ENCODE data around the gene NIPA2. TPM values are rescaled to one million over a fixed set of nuclear protein-coding genes. Genes with fewer than 3 reads are reported as not detected.

NIPA2 gene
- total RNA-seq, 1 experiment from 2014 or later: 97.3 TPM

DNA sequence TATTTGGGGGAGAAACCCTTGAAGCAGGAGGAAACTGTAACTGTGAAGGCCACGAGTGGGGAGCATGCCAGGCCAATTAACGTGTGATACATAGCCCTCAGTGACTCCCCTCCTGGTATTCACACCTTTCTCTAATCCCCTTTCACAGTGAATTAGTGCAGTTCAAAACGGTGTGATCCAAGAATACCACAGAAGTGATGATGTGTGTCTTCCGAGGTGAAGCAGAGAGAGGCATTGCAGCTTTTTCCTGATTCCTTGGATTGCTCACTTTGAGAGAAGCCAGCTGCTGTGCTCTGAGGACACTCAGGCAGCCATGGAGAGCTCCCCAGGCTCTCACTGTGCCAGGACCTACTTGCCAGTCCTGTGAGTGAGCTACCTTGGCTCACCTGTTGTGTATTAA is 17.3 kb downstream of the NIPA2 start:
- peaks cover 14% of the 10 kb centered on the region for H3K36me3 ChIP-seq (replicated peaks; ENCODE audit: control insufficient read depth, insufficient read depth, low read length)
- no peak for DNase-seq
- no peaks in the 10 kb centered on the region for H3K27me3 ChIP-seq (ENCODE audit: control insufficient read depth, insufficient read depth, low read length)
- H3K4me3 ChIP-seq (ENCODE audit: insufficient read depth, low read depth, low read length): no peak overlapping the region

DNA sequence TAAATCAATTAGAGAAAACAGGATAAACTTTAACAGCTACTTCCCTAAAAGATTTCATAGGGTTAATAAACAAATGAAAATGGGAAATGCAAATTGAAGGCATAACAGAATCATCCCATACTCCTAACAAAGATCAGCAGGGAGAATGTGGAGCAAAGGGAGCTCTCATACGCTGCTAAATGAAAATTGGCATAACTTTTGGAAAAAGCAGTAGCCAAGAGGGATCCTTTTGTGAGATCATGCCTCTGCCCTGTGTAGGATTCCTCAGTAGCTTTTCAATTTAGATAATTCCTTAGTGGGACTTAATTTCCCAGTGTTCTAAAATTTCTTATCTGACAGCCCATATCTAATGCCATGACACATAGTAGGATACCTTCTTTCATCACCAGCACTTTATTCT is 18.2 kb downstream of the NIPA2 start:
- Histone ChIP-seq H3K4me3 (ENCODE audit: insufficient read depth, low read depth, low read length) (no peak overlapping the region), H3K36me3 (replicated peaks; ENCODE audit: control insufficient read depth, insufficient read depth, low read length) (peaks cover 14% of the 10 kb centered on the region), H3K27me3 (ENCODE audit: control insufficient read depth, insufficient read depth, low read length) (no peaks in the 10 kb centered on the region)
- DNase-seq: no peak

DNA sequence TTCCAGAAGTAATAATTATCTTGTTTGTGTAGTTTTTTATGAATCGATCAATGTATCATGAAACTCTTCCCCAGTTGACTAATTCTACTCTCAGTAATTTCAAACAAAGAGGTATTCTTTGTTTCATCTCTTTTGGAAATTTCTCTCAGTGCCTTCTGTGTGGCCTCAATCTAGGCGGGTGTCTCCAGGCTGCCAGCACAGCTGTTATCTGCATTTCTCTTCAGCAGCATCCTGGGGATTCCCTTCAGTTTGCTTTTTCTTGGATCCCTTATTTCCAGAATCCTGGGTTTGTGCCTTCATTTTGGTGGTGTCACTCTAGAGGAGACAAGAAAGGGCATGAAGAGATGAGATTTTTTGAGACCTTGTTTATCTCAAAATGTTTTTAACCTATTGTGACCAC is 22.7 kb downstream of the NIPA2 start:
- Histone ChIP-seq H3K36me3 (replicated peaks; ENCODE audit: control insufficient read depth, insufficient read depth, low read length) (peaks cover 16% of the 10 kb centered on the region), H3K4me3 (ENCODE audit: insufficient read depth, low read depth, low read length) (no peak overlapping the region), H3K27me3 (ENCODE audit: control insufficient read depth, insufficient read depth, low read length) (no peaks in the 10 kb centered on the region)
- DNase-seq: no peak

DNA sequence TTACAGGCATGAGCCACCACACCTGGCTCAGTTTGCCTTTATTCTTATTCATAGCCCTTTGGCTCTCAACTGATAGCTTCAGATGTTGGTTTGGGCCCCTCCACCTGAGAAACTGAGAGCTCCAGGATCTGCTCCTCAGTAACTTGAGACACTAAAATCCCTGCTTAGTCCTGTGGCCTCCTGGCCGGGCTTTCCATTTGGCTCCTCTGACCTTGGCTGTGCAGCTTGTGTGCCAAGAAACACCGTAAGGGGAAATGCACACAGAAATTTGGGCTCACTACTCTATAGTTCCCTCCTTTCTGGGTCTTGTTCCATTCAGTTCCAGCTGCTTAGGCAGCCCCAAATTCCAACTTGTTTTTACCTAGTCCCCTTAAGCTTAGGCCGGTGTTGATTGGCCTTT is 24.9 kb downstream of the NIPA2 start:
- no peak for DNase-seq
- Histone ChIP-seq H3K4me3 (ENCODE audit: insufficient read depth, low read depth, low read length) (no peak overlapping the region), H3K36me3 (replicated peaks; ENCODE audit: control insufficient read depth, insufficient read depth, low read length) (peaks cover 18% of the 10 kb centered on the region), H3K27me3 (ENCODE audit: control insufficient read depth, insufficient read depth, low read length) (no peaks in the 10 kb centered on the region)

DNA sequence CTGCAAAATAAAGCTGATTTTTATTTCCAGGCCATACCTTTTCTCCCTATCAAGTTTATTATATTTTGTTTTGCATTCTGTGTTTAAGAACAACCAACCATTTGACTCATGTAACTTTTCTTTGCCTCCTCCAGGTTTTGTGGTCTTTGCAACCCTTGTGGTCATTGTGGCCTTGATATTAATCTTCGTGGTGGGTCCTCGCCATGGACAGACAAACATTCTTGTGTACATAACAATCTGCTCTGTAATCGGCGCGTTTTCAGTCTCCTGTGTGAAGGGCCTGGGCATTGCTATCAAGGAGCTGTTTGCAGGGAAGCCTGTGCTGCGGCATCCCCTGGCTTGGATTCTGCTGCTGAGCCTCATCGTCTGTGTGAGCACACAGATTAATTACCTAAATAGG is 27.6 kb downstream of the NIPA2 start:
- Histone ChIP-seq H3K4me3 (ENCODE audit: insufficient read depth, low read depth, low read length) (no peak overlapping the region), H3K27me3 (ENCODE audit: control insufficient read depth, insufficient read depth, low read length) (no peaks in the 10 kb centered on the region), H3K36me3 (replicated peaks; ENCODE audit: control insufficient read depth, insufficient read depth, low read length) (peaks cover 17% of the 10 kb centered on the region)
- no peak for DNase-seq

DNA sequence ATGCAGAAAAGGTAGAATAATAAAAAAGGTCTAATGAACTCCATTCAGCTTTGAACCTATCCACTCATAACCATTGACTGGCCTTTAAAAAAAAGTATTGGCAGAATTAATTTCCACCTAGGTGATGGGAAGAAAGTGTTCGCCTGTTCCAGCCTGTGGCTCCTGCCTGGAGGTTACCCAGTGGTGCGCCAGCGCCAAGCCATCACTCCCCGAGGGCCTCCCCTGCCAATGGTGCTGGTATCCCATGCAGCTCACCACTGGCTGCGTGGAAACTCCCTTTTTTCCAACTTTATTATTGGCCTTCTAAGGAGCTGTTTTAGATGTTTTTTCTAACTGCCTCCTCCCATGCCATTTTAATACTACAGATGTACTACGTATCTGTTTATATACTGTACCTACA is 29.4 kb downstream of the NIPA2 start:
- Histone ChIP-seq H3K36me3 (replicated peaks; ENCODE audit: control insufficient read depth, insufficient read depth, low read length) (peaks cover 17% of the 10 kb centered on the region), H3K4me3 (ENCODE audit: insufficient read depth, low read depth, low read length) (no peak overlapping the region), H3K27me3 (ENCODE audit: control insufficient read depth, insufficient read depth, low read length) (no peaks in the 10 kb centered on the region)
- DNase-seq: no peak

DNA sequence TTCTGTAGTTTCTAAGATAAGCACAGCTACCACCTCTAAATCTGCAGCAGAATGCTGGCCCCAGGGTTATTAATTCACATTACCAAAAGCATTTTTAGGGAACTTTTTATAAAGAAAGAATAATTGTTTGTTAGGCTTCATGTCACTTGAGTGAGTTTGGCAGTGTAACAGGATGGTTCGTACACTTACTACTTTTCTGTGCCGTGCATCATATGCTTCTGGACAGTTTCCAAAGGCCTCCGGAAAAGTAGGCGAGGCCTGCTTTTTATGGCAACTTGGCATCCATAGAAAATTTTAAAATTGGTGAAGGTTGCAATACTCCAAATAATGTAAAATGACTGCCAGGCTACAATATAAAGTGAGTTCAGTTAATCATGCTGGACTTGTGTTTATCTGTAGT is 30.0 kb downstream of the NIPA2 start:
- no peak for DNase-seq
- no peak overlapping the region for H3K4me3 ChIP-seq (ENCODE audit: insufficient read depth, low read depth, low read length)
- H3K36me3 ChIP-seq (replicated peaks; ENCODE audit: control insufficient read depth, insufficient read depth, low read length): peaks cover 17% of the 10 kb centered on the region
- H3K27me3 ChIP-seq (ENCODE audit: control insufficient read depth, insufficient read depth, low read length): no peaks in the 10 kb centered on the region

DNA sequence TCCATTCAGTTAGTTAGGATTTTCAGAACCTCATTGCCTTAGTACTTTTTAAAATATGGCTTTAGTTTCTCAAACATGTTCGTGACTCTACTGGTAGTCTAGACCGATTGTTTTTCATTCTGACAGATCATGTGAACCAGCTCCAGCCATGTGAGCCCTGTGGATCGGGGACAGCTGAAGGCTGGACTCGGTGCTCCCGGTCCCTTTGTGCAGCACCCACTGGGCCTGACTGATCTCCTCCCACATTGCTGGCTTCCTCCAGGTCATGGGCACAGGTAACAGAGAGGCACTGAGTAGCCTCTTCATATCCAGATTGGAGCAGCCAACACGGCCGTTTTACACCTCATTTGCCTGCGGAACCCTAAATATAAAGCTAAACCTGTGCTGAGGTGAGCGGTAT is 30.5 kb downstream of the NIPA2 start:
- H3K4me3 ChIP-seq (ENCODE audit: insufficient read depth, low read depth, low read length): no peak overlapping the region
- no peak for DNase-seq
- peaks cover 15% of the 10 kb centered on the region for H3K36me3 ChIP-seq (replicated peaks; ENCODE audit: control insufficient read depth, insufficient read depth, low read length)
- no peaks in the 10 kb centered on the region for H3K27me3 ChIP-seq (ENCODE audit: control insufficient read depth, insufficient read depth, low read length)

DNA sequence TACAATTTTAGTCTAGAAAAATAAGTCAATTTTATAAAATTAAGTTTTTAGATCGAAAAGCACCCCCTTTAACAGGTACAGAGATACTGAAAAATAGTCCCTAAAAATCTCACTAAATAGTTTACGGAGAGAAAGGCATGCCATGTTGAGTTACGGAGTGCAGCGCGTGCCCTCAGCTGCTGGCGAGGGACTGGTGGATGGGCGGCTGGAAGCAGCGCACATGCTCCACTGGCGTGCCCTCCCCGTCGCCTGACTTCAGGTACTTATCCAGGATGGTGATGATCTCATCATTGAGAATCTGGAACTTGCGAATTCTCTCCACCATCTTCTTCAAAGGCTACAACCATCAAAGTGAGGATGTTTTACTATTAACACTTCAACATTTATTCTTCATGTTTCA is 31.4 kb downstream of the NIPA2 start:
- Histone ChIP-seq H3K27me3 (ENCODE audit: control insufficient read depth, insufficient read depth, low read length) (no peaks in the 10 kb centered on the region), H3K36me3 (replicated peaks; ENCODE audit: control insufficient read depth, insufficient read depth, low read length) (peaks cover 12% of the 10 kb centered on the region), H3K4me3 (ENCODE audit: insufficient read depth, low read depth, low read length) (no peak overlapping the region)
- DNase-seq: no peak

DNA sequence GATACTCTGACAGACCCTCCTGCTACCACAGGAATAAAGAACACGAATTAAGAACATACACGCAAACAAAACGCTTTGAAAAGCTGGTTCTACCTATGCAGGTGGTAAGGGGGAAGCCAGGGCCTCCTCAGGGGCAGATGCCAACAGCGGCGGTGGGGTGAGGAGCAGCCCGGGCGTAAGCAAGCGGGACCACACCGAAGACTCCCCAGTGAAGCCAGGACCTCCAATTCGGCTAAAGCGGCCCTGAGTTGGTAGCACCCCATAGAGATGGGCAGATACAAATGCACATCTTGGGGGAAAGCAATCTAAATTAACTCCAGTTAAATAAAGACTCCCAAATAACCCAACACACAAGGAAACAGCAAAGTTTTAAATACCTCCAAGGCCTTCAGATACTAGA is 32.4 kb downstream of the NIPA2 start:
- Histone ChIP-seq H3K36me3 (replicated peaks; ENCODE audit: control insufficient read depth, insufficient read depth, low read length) (peaks cover 9% of the 10 kb centered on the region), H3K27me3 (ENCODE audit: control insufficient read depth, insufficient read depth, low read length) (no peaks in the 10 kb centered on the region), H3K4me3 (ENCODE audit: insufficient read depth, low read depth, low read length) (no peak overlapping the region)
- no peak for DNase-seq

DNA sequence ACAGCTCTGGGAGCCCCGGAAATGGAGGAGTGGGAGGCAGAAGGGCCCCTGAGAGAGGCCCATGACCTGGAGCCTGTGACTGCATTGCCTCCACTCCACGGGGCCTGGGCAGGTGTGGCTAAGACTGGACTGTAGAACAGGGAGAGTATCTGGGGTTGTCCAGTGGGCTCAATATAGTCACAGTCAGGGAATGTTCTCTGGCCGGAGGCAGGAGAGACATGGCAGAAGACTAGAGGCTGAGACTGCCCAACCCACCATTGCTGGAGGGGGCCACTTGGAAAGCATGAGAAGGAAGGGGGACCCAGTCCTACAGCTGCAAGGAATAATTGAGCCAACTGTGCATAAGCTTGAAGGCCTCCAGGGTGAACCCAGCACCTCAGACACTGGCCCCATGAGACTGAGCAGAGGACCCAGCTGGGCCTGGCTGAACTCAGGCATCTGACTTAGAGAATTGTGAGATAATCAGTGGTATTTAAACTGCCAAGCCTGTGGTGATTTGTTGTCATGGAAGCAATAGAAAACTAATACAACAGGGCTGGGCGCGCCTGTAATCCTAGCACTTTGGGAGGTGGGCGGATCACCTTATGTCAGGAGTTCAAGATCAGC is 33.1 kb downstream of the NIPA2 start:
- no peaks in the 10 kb centered on the region for H3K27me3 ChIP-seq (ENCODE audit: control insufficient read depth, insufficient read depth, low read length)

DNA sequence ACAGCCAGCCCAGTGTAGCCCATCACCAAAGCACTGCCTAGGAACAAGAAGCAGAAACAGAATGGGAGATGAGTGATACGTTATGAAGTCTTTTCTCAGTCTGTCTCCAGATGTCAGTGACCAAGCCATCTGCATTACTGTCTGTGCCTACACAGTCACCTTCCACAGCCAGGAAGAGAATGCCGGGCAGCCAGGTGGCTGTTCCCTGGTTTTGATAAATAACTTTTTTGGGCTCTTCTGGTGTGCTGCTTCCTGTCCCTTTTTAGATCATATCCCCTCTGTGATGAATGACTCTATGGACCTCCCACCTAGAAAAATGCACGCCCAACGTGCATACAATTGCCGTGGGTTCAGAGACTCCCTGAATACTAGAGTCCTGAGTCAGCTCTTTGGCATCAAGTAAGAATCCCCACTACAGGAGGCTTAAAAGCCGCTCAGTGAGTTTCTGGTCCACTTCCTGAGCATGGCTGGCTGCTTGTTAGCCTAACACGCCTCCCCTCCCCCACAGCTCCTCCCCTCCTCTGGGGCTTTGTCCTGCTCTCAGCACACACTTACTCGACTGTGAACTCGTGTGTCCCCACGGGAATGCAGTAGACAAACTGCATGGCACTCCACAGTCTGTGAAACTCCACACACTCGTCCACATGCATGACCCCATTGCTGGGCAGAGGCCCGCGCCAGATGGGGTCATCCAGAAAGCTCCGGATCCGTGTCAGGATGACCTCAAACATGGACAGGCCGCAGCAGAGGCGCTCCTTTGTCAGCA is 34.7 kb downstream of the NIPA2 start:
- Histone ChIP-seq H3K36me3 (replicated peaks; ENCODE audit: control insufficient read depth, insufficient read depth, low read length) (peaks cover 6% of the 10 kb centered on the region), H3K4me3 (ENCODE audit: insufficient read depth, low read depth, low read length) (no peak overlapping the region), H3K27me3 (ENCODE audit: control insufficient read depth, insufficient read depth, low read length) (no peaks in the 10 kb centered on the region)
- peak; percentile 73 for DNase-seq

More for the DNA sequence above, 33.1 kb downstream of the NIPA2 start:
- no peak for DNase-seq
- no peak overlapping the region for H3K4me3 ChIP-seq (ENCODE audit: insufficient read depth, low read depth, low read length)
- peaks cover 8% of the 10 kb centered on the region for H3K36me3 ChIP-seq (replicated peaks; ENCODE audit: control insufficient read depth, insufficient read depth, low read length)

DNA sequence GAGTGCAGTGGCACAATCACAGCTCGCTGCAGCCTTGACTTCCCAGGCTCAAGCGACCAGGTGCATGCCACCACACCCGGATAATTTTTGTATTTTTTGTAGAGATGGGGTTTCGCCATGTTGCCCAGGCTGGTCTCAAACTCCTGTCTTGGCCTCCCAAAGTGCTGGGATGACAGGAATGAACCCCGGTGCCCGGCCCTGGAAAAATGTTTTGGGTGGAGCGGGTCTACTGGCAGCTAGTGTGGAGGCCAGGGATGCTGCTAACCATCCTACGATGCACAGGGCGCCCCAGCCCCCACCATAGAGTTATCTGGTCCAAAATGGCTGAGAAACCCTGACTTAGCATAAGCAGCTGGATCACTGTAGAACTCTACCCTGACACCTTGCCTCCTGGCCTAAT is 35.4 kb downstream of the NIPA2 start:
- H3K27me3 ChIP-seq (ENCODE audit: control insufficient read depth, insufficient read depth, low read length): no peaks in the 10 kb centered on the region
- H3K4me3 ChIP-seq (ENCODE audit: insufficient read depth, low read depth, low read length): no peak overlapping the region
- peaks cover 6% of the 10 kb centered on the region for H3K36me3 ChIP-seq (replicated peaks; ENCODE audit: control insufficient read depth, insufficient read depth, low read length)
- no peak for DNase-seq

DNA sequence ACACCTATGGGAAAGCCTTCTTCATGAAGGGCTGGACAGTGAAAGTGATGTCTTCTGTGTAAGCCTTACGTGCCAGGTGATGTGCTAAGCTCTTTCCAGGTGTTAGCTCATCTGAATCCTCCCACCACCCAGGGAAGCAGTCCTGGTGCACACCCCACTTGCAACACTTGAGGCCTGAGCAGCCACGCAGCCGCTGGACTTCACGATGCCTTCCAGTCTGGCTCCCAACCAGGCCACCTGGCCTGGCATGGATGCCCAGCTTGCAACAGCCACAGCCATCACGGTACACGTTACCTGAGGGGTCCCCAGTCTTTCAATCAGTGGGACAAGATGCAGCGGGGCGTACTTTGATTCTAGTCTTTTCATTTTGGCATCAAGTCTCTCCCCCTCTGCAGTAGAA is 35.8 kb downstream of the NIPA2 start:
- no peak overlapping the region for H3K4me3 ChIP-seq (ENCODE audit: insufficient read depth, low read depth, low read length)
- H3K36me3 ChIP-seq (replicated peaks; ENCODE audit: control insufficient read depth, insufficient read depth, low read length): peaks cover 4% of the 10 kb centered on the region
- no peak for DNase-seq
- H3K27me3 ChIP-seq (ENCODE audit: control insufficient read depth, insufficient read depth, low read length): no peaks in the 10 kb centered on the region

DNA sequence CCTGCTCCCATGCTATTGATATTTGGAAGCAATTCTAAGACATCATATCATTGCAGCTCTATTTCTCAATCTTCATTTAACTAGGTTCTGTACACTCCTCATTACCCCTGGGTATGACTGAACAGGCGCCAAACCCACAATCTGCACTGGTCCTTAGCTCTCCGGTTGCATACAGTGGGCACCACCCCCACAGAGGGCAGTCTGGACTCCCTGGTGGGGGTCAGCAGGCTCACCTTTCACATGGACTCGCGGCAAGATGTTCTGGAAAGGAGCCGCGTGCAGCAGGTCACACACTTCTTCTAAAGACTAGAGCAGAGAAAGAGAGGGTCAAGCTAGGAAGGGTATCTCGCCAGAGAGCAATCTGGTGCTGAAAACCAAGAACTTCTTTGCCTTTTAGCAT is 36.5 kb downstream of the NIPA2 start:
- peaks cover 4% of the 10 kb centered on the region for H3K36me3 ChIP-seq (replicated peaks; ENCODE audit: control insufficient read depth, insufficient read depth, low read length)

More for the DNA sequence above, 36.5 kb downstream of the NIPA2 start:
- H3K4me3 ChIP-seq (ENCODE audit: insufficient read depth, low read depth, low read length): no peak overlapping the region
- no peak for DNase-seq
- no peaks in the 10 kb centered on the region for H3K27me3 ChIP-seq (ENCODE audit: control insufficient read depth, insufficient read depth, low read length)
